ENCODE data around the gene MED12. TPM values are rescaled to one million over a fixed set of nuclear protein-coding genes. Genes with fewer than 3 reads are reported as not detected.
A peak's percentile ranks its signal among the peaks of the same experiment; 100 is the strongest.

Gene MED12
- total and polyA plus RNA-seq, 12 donors: 6.1 to 35.1 (median 26.5) TPM

DNA sequence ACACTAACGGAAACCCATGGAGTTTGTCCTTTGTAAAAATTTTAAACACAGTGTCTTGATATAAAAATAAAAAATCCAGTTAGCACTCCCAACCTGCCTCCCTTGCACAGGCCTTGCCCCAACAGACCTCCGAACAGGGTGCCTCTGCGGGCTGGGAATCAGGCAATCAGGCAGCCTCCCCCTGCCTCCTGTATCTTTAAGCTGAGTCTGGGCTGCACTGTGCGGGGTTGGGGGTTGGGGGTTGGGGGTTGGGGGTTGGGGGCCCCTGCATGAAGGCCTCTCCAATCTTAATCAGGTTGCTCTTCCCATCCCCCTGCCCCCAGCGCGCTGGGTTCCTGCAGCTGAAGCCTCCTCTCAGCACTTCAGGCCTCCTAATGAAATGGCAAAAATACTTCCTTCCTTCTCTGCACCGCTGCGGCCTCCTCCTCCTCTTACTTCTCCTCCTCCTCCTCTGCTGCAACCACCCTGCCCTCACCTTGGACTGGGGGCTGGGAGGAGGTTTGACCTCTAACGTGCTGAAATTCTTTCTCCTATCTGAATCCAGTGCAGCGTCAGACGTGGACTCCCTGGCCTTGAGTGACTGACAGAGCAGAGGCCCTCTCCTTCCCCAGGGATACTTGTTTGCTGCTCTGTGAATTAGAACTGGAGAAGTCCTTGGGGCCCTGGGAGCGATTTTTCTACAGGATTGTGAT is 52.9 kb downstream of the MED12 start:
- TF ChIP-seq, protein P1, sequence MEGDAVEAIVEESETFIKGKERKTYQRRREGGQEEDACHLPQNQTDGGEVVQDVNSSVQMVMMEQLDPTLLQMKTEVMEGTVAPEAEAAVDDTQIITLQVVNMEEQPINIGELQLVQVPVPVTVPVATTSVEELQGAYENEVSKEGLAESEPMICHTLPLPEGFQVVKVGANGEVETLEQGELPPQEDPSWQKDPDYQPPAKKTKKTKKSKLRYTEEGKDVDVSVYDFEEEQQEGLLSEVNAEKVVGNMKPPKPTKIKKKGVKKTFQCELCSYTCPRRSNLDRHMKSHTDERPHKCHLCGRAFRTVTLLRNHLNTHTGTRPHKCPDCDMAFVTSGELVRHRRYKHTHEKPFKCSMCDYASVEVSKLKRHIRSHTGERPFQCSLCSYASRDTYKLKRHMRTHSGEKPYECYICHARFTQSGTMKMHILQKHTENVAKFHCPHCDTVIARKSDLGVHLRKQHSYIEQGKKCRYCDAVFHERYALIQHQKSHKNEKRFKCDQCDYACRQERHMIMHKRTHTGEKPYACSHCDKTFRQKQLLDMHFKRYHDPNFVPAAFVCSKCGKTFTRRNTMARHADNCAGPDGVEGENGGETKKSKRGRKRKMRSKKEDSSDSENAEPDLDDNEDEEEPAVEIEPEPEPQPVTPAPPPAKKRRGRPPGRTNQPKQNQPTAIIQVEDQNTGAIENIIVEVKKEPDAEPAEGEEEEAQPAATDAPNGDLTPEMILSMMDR (IDR thresholded peaks at IDR 0.05): no peak
- H3K9me3 ChIP-seq: no peaks in the 10 kb centered on the region
- H3K27me3 ChIP-seq: peaks cover 0 to 10% (median 0%) of the 10 kb centered on the region in 7 donors
- no peaks in the 10 kb centered on the region for H3K4me1 ChIP-seq
- intact Hi-C loops (cut with DNase I): loop anchor here in 7 of 10 donors (10.0 kb wide), 5 partner anchors 176 to 406 kb away; no protein-coding TSS in a partner anchor
- H3K36me3 ChIP-seq: no peaks in the 10 kb centered on the region
- peak overlapping the region in 1 of 10 donors; percentile 44 for H3K27ac ChIP-seq
- no peak overlapping the region for H3K4me3 ChIP-seq
- ATAC-seq (peak in 3 of 8 donors; percentile 24 to 37 (median 25)), DNase-seq (no peak)
- WGBS, 2 donors: 36 to 39% methylated on average over 10 to 12 of the region's 12 CpGs

GRCh38 chrX:71173440-71173839 is 55.0 kb downstream of the MED12 start:
- H3K4me3 ChIP-seq: no peak overlapping the region
- H3K27ac ChIP-seq: no peak overlapping the region
- ATAC-seq (no peak), DNase-seq (no peak)
- TF ChIP-seq, protein P1 (IDR thresholded peaks at IDR 0.05): no peak
- H3K4me1 ChIP-seq: no peaks in the 10 kb centered on the region
- H3K27me3 ChIP-seq: peaks cover 0 to 15% (median 0%) of the 10 kb centered on the region in 7 donors
- H3K36me3 ChIP-seq: no peaks in the 10 kb centered on the region
- intact Hi-C loops (cut with DNase I): loop anchor here in 7 of 10 donors (10.0 kb wide), 5 partner anchors 179 to 409 kb away; no protein-coding TSS in a partner anchor
- H3K9me3 ChIP-seq: no peaks in the 10 kb centered on the region
- WGBS, 2 donors: 55 to 64% methylated on average over 2 of the region's 2 CpGs

- no peak for ATAC-seq
These were observed 56.4 kb downstream of the MED12 start for GRCh38 chrX:71174795-71175194.

DNA sequence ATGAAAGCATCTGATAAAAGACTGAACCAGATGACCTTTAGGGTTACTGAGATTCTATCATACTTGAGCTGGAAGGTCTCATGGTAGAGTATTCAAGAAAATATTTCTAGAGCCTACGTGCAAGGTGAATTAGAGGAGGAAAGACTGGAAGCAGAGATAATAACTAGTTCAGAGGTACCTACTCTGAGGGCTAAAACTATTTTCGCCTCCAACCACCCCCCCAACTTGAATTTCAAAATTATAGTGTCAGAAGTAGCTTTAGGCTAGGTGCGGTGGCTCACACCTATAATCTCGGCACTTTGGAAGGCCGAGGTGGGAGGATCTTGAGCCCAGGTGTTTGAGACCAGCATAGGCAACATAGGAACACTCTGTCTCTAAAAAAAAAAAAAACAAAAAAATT is 57.1 kb downstream of the MED12 start:
- Histone ChIP-seq H3K4me3 (no peak overlapping the region), H3K9me3 (no peaks in the 10 kb centered on the region), H3K27me3 (peaks cover 0 to 18% (median 0%) of the 10 kb centered on the region in 7 donors), H3K36me3 (no peaks in the 10 kb centered on the region), H3K4me1 (no peaks in the 10 kb centered on the region), H3K27ac (no peak overlapping the region)
- no peak for DNase-seq
- WGBS, 2 donors: 78 to 90% methylated on average over 5 of the region's 5 CpGs
- intact Hi-C loops (cut with DNase I): loop anchor here in 8 of 10 donors (5.0 to 10.0 kb wide), 7 partner anchors 178 to 411 kb away; no protein-coding TSS in a partner anchor
- ATAC-seq: no peak
- TF ChIP-seq, protein P1 (IDR thresholded peaks at IDR 0.05): no peak

More at GRCh38 chrX:71174795-71175194, 56.4 kb downstream of the MED12 start:
- no peaks in the 10 kb centered on the region for H3K36me3 ChIP-seq
- WGBS, 2 donors: 88 to 97% methylated on average over 1 of the region's 1 CpG
- H3K27ac ChIP-seq: no peak overlapping the region
- peaks cover 0 to 18% (median 0%) of the 10 kb centered on the region in 7 donors for H3K27me3 ChIP-seq
- intact Hi-C loops (cut with DNase I): loop anchor here in 8 of 10 donors (5.0 to 10.0 kb wide), 7 partner anchors 177 to 410 kb away; no protein-coding TSS in a partner anchor
- no peak for DNase-seq
- TF ChIP-seq, protein P1 (IDR thresholded peaks at IDR 0.05): no peak
- H3K9me3 ChIP-seq: no peaks in the 10 kb centered on the region
- H3K4me1 ChIP-seq: no peaks in the 10 kb centered on the region
- no peak overlapping the region for H3K4me3 ChIP-seq

Data from heart right ventricle (tissue), 16 donors.